ENCODE data around the gene PLA2G4B.

Gene PLA2G4B

GRCh38 chr15:41890050-41890690, 51.5 kb downstream of the PLA2G4B start:
- DNase-seq (ENCODE audit: low read depth): no peak

- DNase-seq (ENCODE audit: low read depth): no peak
Observed at GRCh38 chr15:41891226-41891625, 52.6 kb downstream of the PLA2G4B start.

- DNase-seq (ENCODE audit: low read depth): no peak
Observed at GRCh38 chr15:41891946-41892345, 53.3 kb downstream of the PLA2G4B start.

- DNase-seq (ENCODE audit: low read depth): no peak
Observed at GRCh38 chr15:41892621-41893421, 54.2 kb downstream of the PLA2G4B start.

- no peak for DNase-seq (ENCODE audit: low read depth)
Observed at GRCh38 chr15:41893422-41894250, 55.0 kb downstream of the PLA2G4B start, which contains the start of gene SPTBN5. TSS of gene SPTBN5 (minus strand) at chr15:41894053. CDS start at chr15:41893497, 556 bp downstream.

GRCh38 chr15:41894251-41894790, 55.7 kb downstream of the PLA2G4B start:
- DNase-seq (ENCODE audit: low read depth): no peak

GRCh38 chr15:41894791-41895463, 56.3 kb downstream of the PLA2G4B start:
- peak; percentile 79 for DNase-seq (ENCODE audit: low read depth)

GRCh38 chr15:41895491-41895890, 56.8 kb downstream of the PLA2G4B start:
- no peak for DNase-seq (ENCODE audit: low read depth)

GRCh38 chr15:41895957-41896356, 57.3 kb downstream of the PLA2G4B start:
- no peak for DNase-seq (ENCODE audit: low read depth)

- DNase-seq (ENCODE audit: low read depth): no peak
Observed at GRCh38 chr15:41896566-41896965, 57.9 kb downstream of the PLA2G4B start.

- DNase-seq (ENCODE audit: low read depth): no peak
Observed at GRCh38 chr15:41897363-41897799, 58.7 kb downstream of the PLA2G4B start.
